Tibial nerve (tissue), 3 donors: ENCODE measurements around the gene SUMO4.

Experiments
- CTCF ChIP-seq, 5 experiments: fragments of 200-600 bp in 3 of 5; fragments of 450-650 bp in 2 of 5; sonication (generic) in 3 of 5; IDR thresholded peaks; one replicate each; pipeline ENCODE4 v1.5.1; 2016 to 2019; ENCODE audit warnings: antibody characterized with exemption in 5 of 5, mild to moderate bottlenecking in 3 of 5, moderate library complexity in 2 of 5
- POLR2A ChIP-seq, 2 donors: fragments of 450-650 bp; IDR thresholded peaks; one replicate each; pipeline ENCODE4 v1.6.1; 2017; ENCODE audit warnings: antibody characterized with exemption in 2 of 2, mild to moderate bottlenecking in 2 of 2, moderate library complexity in 2 of 2

- TF ChIP-seq CTCF (IDR thresholded peaks at IDR 0.05) (no peak), POLR2A (IDR thresholded peaks at IDR 0.05) (no peak)
Measured at GRCh38 chr6:149403534-149403933, 3.5 kb downstream of the SUMO4 start.
